ENCODE measurements around the gene MMP24. TPM values are rescaled to one million over a fixed set of nuclear protein-coding genes. Genes with fewer than 3 reads are reported as not detected.

MMP24 gene
- total and polyA plus RNA-seq, 2 of the 13 experiments (the other 11 are each of a cell fraction or from before 2014, with no cell fraction given) = 0.29 to 0.35 TPM

- no peak for TF ChIP-seq STAT6 (CRISPR knock-in tag; IDR thresholded peaks at IDR 0.05; ENCODE audit: borderline replicate concordance)
- TF ChIP-seq ZNF619 (CRISPR knock-in tag; IDR thresholded peaks at IDR 0.05) = no peak
- no peak for TF ChIP-seq ZNF512B (CRISPR knock-in tag; IDR thresholded peaks at IDR 0.05; ENCODE audit: borderline replicate concordance)
- TF ChIP-seq ZIK1 (CRISPR knock-in tag; IDR thresholded peaks at IDR 0.05; ENCODE audit: borderline replicate concordance, low read depth) = peak; percentile 40; the same call in 1 of the 2 replicates
- no peak for TF ChIP-seq ZNF329 (CRISPR knock-in tag; IDR thresholded peaks at IDR 0.05; ENCODE audit: low read depth)
- TF ChIP-seq PLRG1 (conservative IDR thresholded peaks at IDR 0.05) = no peak
- 0 out of 2 replicates have a peak, but pooled peaks have one; percentile 25 for TF ChIP-seq PAF1 (CRISPR knock-in tag; IDR thresholded peaks at IDR 0.05)
- no peak for TF ChIP-seq GMEB1 (CRISPR knock-in tag; IDR thresholded peaks at IDR 0.05; ENCODE audit: borderline replicate concordance)
- no peak for TF ChIP-seq CHD2 (IDR thresholded peaks at IDR 0.05; ENCODE audit: low read depth, low read length)
- no peak for TF ChIP-seq SAFB2 (CRISPR knock-in tag; IDR thresholded peaks at IDR 0.05; ENCODE audit: borderline replicate concordance, low read depth)
- no peak for TF ChIP-seq CCDC6 (CRISPR knock-in tag; IDR thresholded peaks at IDR 0.05)
- no peak for TF ChIP-seq REXO4 (CRISPR knock-in tag; IDR thresholded peaks at IDR 0.05; ENCODE audit: borderline replicate concordance)
- no peak for TF ChIP-seq SP2 (CRISPR knock-in tag; IDR thresholded peaks at IDR 0.05)
- TF ChIP-seq ZNF296 (CRISPR knock-in tag; conservative IDR thresholded peaks at IDR 0.05) = peak; percentile 92; the same call in 1 of the 2 replicates
- TF ChIP-seq PHF21A (CRISPR knock-in tag; IDR thresholded peaks at IDR 0.05) = no peak
- TF ChIP-seq ZFP91 (CRISPR knock-in tag; IDR thresholded peaks at IDR 0.05; ENCODE audit: borderline replicate concordance) = no peak; the same call in 1 of the 2 replicates
These were observed 57.2 kb downstream of the MMP24 start (continued) for GRCh38 chr20:35283441-35284266.

All from HepG2 (cell line).